B cell (primary cell): ENCODE measurements around the gene ADAR. TPM values are rescaled to one million over a fixed set of nuclear protein-coding genes. Genes with fewer than 3 reads are reported as not detected.

Experiments
- ATAC-seq: fragments of 200-7000 bp; cut with Tn5 transposase; one replicate; pipeline ENCODE4 v1.10.0; 2021; ENCODE audit warnings: low read depth, mild to moderate bottlenecking, moderate number of reproducible peaks, moderate library complexity
- CTCF ChIA-PET: fragments of 350-600 bp; sonication (Branson Sonifier 250); formaldehyde crosslinking; loops from one replicate; lab custom pipeline; 2021; ENCODE audit warnings: antibody characterized with exemption, inconsistent platforms; lab: Charles Lee
- POLR2A ChIA-PET: fragments of 350-600 bp; sonication (Branson Sonifier 250); formaldehyde crosslinking; loops from one replicate; lab custom pipeline; 2021; ENCODE audit warnings: antibody characterized with exemption; lab: Charles Lee
- DNase-seq: peaks from one replicate; pipeline ENCODE4 v3.0.0; 2013
- H2AFZ ChIP-seq: 2 replicates; pipeline ENCODE4 v1.6.1; 2012; ENCODE audit warnings: mild to moderate bottlenecking, low read depth, low read length; ENCODE audit not compliant: insufficient read depth, poor library complexity, severe bottlenecking
- H3K27ac ChIP-seq, 2 donors: 1 replicate in 1 of 2; 2 replicates in 1 of 2; pipeline ENCODE4 v1.5.1; 2012 to 2013; ENCODE audit warnings: low read length in 2 of 2, mild to moderate bottlenecking in 2 of 2, moderate library complexity in 1 of 2
- H3K27me3 ChIP-seq, 4 experiments: fragments of 200-600 bp in 1 of 4; sonication (generic) in 1 of 4; replicated peaks in 1 of 4; 1 replicate in 2 of 4; 2 replicates in 2 of 4; pipeline versions ENCODE4 v1.6.1 to v1.7.0; 2013 to 2016; ENCODE audit warnings: low read length in 3 of 4, mild to moderate bottlenecking in 2 of 4, mixed read lengths in 1 of 4, moderate library complexity in 1 of 4; ENCODE audit not compliant: insufficient read depth in 4 of 4, control insufficient read depth in 3 of 4; ENCODE audit errors: control extremely low read depth in 1 of 4
- H3K36me3 ChIP-seq, 2 experiments: replicated peaks in 1 of 2; 1 replicate in 1 of 2; 2 replicates in 1 of 2; pipeline versions ENCODE4 v1.6.1 to v1.7.1; 2013; ENCODE audit warnings: low read length in 1 of 2; ENCODE audit not compliant: insufficient read depth in 2 of 2, control insufficient read depth in 1 of 2; ENCODE audit errors: control extremely low read depth in 1 of 2, extremely low read depth in 1 of 2
- H3K4me1 ChIP-seq, 2 donors: fragments of 200-600 bp in 1 of 2; sonication (generic) in 1 of 2; 1 replicate in 1 of 2; 2 replicates in 1 of 2; pipeline versions ENCODE4 v1.5.1 to v1.6.1; 2013 to 2017; ENCODE audit warnings: low read length in 2 of 2; ENCODE audit not compliant: control insufficient read depth in 2 of 2, insufficient read depth in 2 of 2
- H3K4me2 ChIP-seq: replicated peaks from 2 replicates; pipeline ENCODE3; 2012; ENCODE audit warnings: mild to moderate bottlenecking, low read depth, low read length; ENCODE audit not compliant: poor library complexity, severe bottlenecking
- H3K4me3 ChIP-seq, 5 experiments: fragments of 200-600 bp in 1 of 5; sonication (generic) in 1 of 5; 1 replicate in 3 of 5; 2 replicates in 2 of 5; pipeline versions ENCODE4 v1.5.1 to v1.7.0; 2011 to 2016; ENCODE audit warnings: low read length in 4 of 5, mild to moderate bottlenecking in 4 of 5, low read depth in 2 of 5, control low read depth in 1 of 5, moderate library complexity in 1 of 5; ENCODE audit not compliant: insufficient read depth in 1 of 5; ENCODE audit errors: control extremely low read depth in 1 of 5, extremely low read depth in 1 of 5
- H3K79me2 ChIP-seq: fragments of 200-600 bp; sonication (generic); one replicate; pipeline ENCODE4 v1.6.0; 2016; ENCODE audit warnings: low read length; ENCODE audit not compliant: control insufficient read depth, insufficient read depth
- H3K9ac ChIP-seq: fragments of 200-600 bp; sonication (generic); 2 replicates; pipeline ENCODE4 v1.6.1; 2017; ENCODE audit warnings: mild to moderate bottlenecking, low read length, moderate library complexity
- H3K9me3 ChIP-seq, 3 donors: one replicate each; pipeline versions ENCODE4 v1.6.1 to v1.7.1; 2013; ENCODE audit warnings: low read length in 2 of 3; ENCODE audit not compliant: control insufficient read depth in 2 of 3, insufficient read depth in 1 of 3; ENCODE audit errors: control extremely low read depth in 1 of 3
- H4K20me1 ChIP-seq: 2 replicates; pipeline ENCODE4 v1.6.0; 2012; ENCODE audit warnings: mild to moderate bottlenecking, low read length; ENCODE audit not compliant: insufficient read depth, control insufficient read depth, poor library complexity, severe bottlenecking
- H3K27ac Mint-ChIP-seq: one replicate; pipeline ENCODE4 v1.8.0; 2021; ENCODE audit warnings: mixed read lengths
- H3K27me3 Mint-ChIP-seq: one replicate; pipeline ENCODE4 v1.8.0; 2021; ENCODE audit warnings: mixed read lengths
- H3K4me1 Mint-ChIP-seq: one replicate; pipeline ENCODE4 v1.8.0; 2021; ENCODE audit warnings: mixed read lengths
- H3K4me3 Mint-ChIP-seq: one replicate; pipeline ENCODE4 v1.8.0; 2021; ENCODE audit warnings: mixed read lengths
- H3K9me3 Mint-ChIP-seq: one replicate; pipeline ENCODE4 v1.8.0; 2022; ENCODE audit warnings: mixed read lengths; ENCODE audit not compliant: insufficient read depth
- EZH2 ChIP-seq: IDR thresholded peaks from 2 replicates; pipeline ENCODE4 v1.6.1; 2012; ENCODE audit warnings: borderline replicate concordance, low read depth, mild to moderate bottlenecking, moderate library complexity, low read length; ENCODE audit not compliant: insufficient read depth, poor library complexity, severe bottlenecking
- WGBS: methylation state at CpG from one replicate; pipeline ENCODE4 v1.1.5; 2013; ENCODE audit warnings: missing lambda C conversion rate; ENCODE audit not compliant: insufficient coverage; 5-methylcytosine and 5-hydroxymethylcytosine counted together
- intact Hi-C: fragments of 100-400 bp; cut with micrococcal nuclease; formaldehyde crosslinking; loops from one replicate; pipeline ENCODE4 v1.10.0; 2022
- polyA plus RNA-seq: library from polyadenylated mRNA; depleted of rRNA; stranded (reverse); fragments of >200 nt; gene quantifications from 2 replicates; pipeline ENCODE4 v1.2.3, GENCODE V29; 2012
- total RNA-seq, 2 donors: library from RNA; stranded (reverse); fragments of 120-200 nt in 1 of 2; gene quantifications; 1 replicate in 1 of 2; 2 replicates in 1 of 2; pipeline versions ENCODE4 v1.2.3 to v1.2.4, GENCODE V29; 2013 to 2022
- TF ChIP-seq, protein P1 (sequence below): fragments of 200-600 bp; IDR thresholded peaks from one replicate; pipeline ENCODE4 v1.8.0; 2022; ENCODE audit warnings: antibody characterized with exemption, mild to moderate bottlenecking

Gene ADAR
- total and polyA plus RNA-seq, 2 donors (not counting 1 experiment from before 2014, with no cell fraction given) = 64.9 to 241 TPM

DNA sequence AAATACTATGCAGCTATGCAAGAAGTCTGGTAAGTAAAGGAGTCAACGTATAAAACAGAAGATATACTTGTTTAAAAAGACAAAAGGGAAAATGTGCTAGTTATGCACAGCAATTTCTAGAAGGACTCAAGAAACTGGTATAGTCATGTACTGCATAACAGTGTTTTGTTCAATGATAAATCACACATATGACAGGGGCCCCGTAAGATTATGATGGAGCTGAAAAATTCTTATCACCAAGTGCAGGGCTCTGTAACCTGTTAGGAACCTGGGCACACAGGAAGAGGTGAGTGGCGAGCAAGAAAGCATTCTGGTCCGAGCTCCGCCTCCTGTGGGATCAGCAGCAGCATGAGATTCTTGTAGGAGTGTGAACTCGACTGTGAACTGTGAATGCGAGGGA, 13.2 kb downstream of the ADAR start:
- Histone ChIP-seq H3K4me1 (no peaks in the 10 kb centered on the region), H3K36me3 (peaks cover 10 to 94% of the 10 kb centered on the region in 2 experiments), H3K4me3 (no peak overlapping the region), H2AFZ (no peak overlapping the region), H4K20me1 (peaks cover 73% of the 10 kb centered on the region), H3K9me3 (no peaks in the 10 kb centered on the region), H3K4me2 (no peak overlapping the region), H3K27ac (no peak overlapping the region), H3K27me3 (no peaks in the 10 kb centered on the region), H3K9ac (no peak overlapping the region), H3K79me2 (peaks cover 12% of the 10 kb centered on the region)
- CTCF ChIA-PET = interaction anchor here (2.6 kb wide), 1 partner anchor 115 kb away, joined by 7 read pairs; no protein-coding TSS in a partner anchor
- no peaks in the 10 kb centered on the region for H3K9me3 Mint-ChIP-seq
- POLR2A ChIA-PET = no interaction called here
- H3K27ac Mint-ChIP-seq = no peak overlapping the region
- no peaks in the 10 kb centered on the region for H3K27me3 Mint-ChIP-seq
- no CpG with 5 or more reads among the region's 7 CpGs for WGBS
- intact Hi-C loops = no loop called here
- H3K4me3 Mint-ChIP-seq = no peak overlapping the region
- DNase-seq (no peak), ATAC-seq (no peak)
- no peak for TF ChIP-seq EZH2
- TF ChIP-seq, protein P1, sequence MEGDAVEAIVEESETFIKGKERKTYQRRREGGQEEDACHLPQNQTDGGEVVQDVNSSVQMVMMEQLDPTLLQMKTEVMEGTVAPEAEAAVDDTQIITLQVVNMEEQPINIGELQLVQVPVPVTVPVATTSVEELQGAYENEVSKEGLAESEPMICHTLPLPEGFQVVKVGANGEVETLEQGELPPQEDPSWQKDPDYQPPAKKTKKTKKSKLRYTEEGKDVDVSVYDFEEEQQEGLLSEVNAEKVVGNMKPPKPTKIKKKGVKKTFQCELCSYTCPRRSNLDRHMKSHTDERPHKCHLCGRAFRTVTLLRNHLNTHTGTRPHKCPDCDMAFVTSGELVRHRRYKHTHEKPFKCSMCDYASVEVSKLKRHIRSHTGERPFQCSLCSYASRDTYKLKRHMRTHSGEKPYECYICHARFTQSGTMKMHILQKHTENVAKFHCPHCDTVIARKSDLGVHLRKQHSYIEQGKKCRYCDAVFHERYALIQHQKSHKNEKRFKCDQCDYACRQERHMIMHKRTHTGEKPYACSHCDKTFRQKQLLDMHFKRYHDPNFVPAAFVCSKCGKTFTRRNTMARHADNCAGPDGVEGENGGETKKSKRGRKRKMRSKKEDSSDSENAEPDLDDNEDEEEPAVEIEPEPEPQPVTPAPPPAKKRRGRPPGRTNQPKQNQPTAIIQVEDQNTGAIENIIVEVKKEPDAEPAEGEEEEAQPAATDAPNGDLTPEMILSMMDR = no peak
- peaks cover 4% of the 10 kb centered on the region for H3K4me1 Mint-ChIP-seq

DNA sequence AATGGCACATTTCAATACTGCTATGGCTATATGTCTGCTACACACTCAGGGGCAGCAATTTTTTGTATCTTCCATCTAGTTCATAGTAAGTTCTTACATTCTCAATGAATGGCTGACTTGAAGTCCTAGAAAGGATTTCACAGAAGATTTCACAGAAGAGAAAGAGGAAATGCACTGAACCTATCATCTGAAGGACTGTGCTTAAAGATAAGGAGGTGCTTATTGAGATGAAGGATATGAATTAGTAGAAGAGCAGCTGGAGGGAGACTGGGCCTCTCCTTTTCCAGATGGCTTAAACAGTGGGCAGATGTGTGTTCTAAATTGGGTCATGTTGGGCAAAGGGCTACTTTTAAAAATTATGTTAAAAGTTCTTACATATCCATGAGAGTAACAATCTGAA, 14.6 kb downstream of the ADAR start:
- Histone ChIP-seq H3K79me2 (peaks cover 8% of the 10 kb centered on the region), H3K9me3 (no peaks in the 10 kb centered on the region), H4K20me1 (peaks cover 61% of the 10 kb centered on the region), H3K27me3 (no peaks in the 10 kb centered on the region), H3K36me3 (peaks cover 11 to 94% of the 10 kb centered on the region in 2 experiments), H3K27ac (no peak overlapping the region), H2AFZ (no peak overlapping the region), H3K4me2 (no peak overlapping the region), H3K9ac (no peak overlapping the region), H3K4me3 (no peak overlapping the region), H3K4me1 (no peaks in the 10 kb centered on the region)
- Mint-ChIP-seq H3K27me3 (no peaks in the 10 kb centered on the region), H3K4me1 (no peaks in the 10 kb centered on the region), H3K27ac (no peak overlapping the region), H3K9me3 (no peaks in the 10 kb centered on the region), H3K4me3 (no peak overlapping the region)
- ChIA-PET CTCF (interaction anchor here (2.6 kb wide), 1 partner anchor 114 kb away, joined by 7 read pairs; no protein-coding TSS in a partner anchor), POLR2A (no interaction called here)
- no peak for ATAC-seq
- TF ChIP-seq EZH2 = no peak
- TF ChIP-seq, protein P1 = no peak
- no peak for DNase-seq
- intact Hi-C loops = no loop called here
